Body of pancreas (tissue), 4 donors: ENCODE measurements around the gene RHBDF2. TPM values are rescaled to one million over a fixed set of nuclear protein-coding genes. Genes with fewer than 3 reads are reported as not detected.

Experiments used
- ATAC-seq: fragments of 150-250 bp; one replicate; pipeline ENCODE4 v1.9.1; 2016
- DNase-seq, 4 donors: peaks; one replicate each; pipeline ENCODE4 v3.0.0-alpha.2; 2019
- H3K27ac ChIP-seq, 4 donors: fragments of 200-600 bp; sonication (generic); 1 replicate in 3 of 4; 2 replicates in 1 of 4; pipeline versions ENCODE4 v1.5.1 to v1.6.1; 2016 to 2019; ENCODE audit warnings: mild to moderate bottlenecking in 1 of 4, mixed read lengths in 1 of 4, moderate library complexity in 1 of 4
- H3K27me3 ChIP-seq, 2 donors: fragments of 200-600 bp; sonication (generic); one replicate each; pipeline ENCODE4 v1.6.0; 2016; ENCODE audit warnings: mild to moderate bottlenecking in 1 of 2
- H3K36me3 ChIP-seq, 2 donors: fragments of 200-600 bp; sonication (generic); replicated peaks in 1 of 2; 2 replicates each; pipeline ENCODE4 v1.5.1; 2016; ENCODE audit warnings: low read depth in 2 of 2; ENCODE audit not compliant: insufficient read depth in 1 of 2
- H3K4me1 ChIP-seq: fragments of 200-600 bp; sonication (generic); one replicate; pipeline ENCODE4 v1.6.0; 2016
- H3K4me3 ChIP-seq, 2 donors: fragments of 200-600 bp; sonication (generic); 1 replicate in 1 of 2; 2 replicates in 1 of 2; pipeline ENCODE4 v1.5.1; 2016 to 2019
- H3K9me3 ChIP-seq, 3 donors: fragments of 200-600 bp; sonication (generic); 1 replicate in 2 of 3; 2 replicates in 1 of 3; pipeline ENCODE4 v1.5.1; 2016
- POLR2A ChIP-seq, 3 donors: fragments of 450-650 bp; IDR thresholded peaks; one replicate each; pipeline ENCODE4 v1.6.1; 2016; ENCODE audit warnings: antibody characterized with exemption in 3 of 3, mild to moderate bottlenecking in 2 of 3
- WGBS, 2 donors: methylation state at CpG; one replicate each; pipeline ENCODE4 v1.1.5; 2017; 5-methylcytosine and 5-hydroxymethylcytosine counted together
- intact Hi-C: fragments of 100-400 bp; cut with DNase I; formaldehyde crosslinking; loops from one replicate; pipeline ENCODE4 v1.15.1; 2023
- total RNA-seq, 2 donors: library from RNA; depleted of rRNA; stranded (reverse); fragments of >200 nt; gene quantifications; one replicate each; pipeline ENCODE4 v1.1.0, GENCODE V29; 2016
- TF ChIP-seq, protein P1 (sequence below), 7 experiments: fragments of 450-650 bp in 4 of 7; fragments of 200-600 bp in 3 of 7; sonication (generic) in 3 of 7; IDR thresholded peaks; one replicate each; pipeline ENCODE4 v1.5.1; 2016 to 2019; ENCODE audit warnings: antibody characterized with exemption in 7 of 7

RHBDF2 gene
- total RNA-seq, 2 donors from 2014 or later, result 23.1 to 48.1 TPM

DNA sequence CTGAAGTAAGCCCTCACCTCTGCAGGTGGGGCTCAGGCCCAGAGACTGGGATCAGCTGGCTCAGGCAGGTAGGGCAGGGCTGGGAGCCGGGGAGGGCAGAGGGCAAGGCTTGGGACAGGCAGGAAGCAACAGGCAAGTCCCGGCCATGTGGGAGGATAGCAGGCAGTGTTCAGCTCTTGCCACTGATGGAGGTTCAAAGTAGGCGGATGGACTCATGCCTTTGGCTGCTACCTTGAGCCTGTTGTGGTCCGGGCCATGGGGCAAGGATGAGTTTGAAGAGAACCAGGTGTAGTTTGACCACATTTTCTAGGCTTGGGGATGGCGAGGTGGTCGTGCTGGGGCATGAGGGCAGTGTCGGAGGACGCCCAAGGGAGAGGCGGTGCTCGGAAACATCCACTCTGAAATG is 41.3 kb upstream of the RHBDF2 start:
- ATAC-seq (no peak), DNase-seq (no peak)
- Histone ChIP-seq H3K27ac (no peak overlapping the region), H3K4me3 (no peak overlapping the region), H3K9me3 (no peaks in the 10 kb centered on the region), H3K27me3 (peaks cover 5 to 10% of the 10 kb centered on the region in 2 donors), H3K4me1 (peaks cover 63% of the 10 kb centered on the region), H3K36me3 (no peaks in the 10 kb centered on the region)
- WGBS, 2 donors, result 66 to 86% methylated on average over 7 to 10 of the region's 10 CpGs
- TF ChIP-seq, protein P1, sequence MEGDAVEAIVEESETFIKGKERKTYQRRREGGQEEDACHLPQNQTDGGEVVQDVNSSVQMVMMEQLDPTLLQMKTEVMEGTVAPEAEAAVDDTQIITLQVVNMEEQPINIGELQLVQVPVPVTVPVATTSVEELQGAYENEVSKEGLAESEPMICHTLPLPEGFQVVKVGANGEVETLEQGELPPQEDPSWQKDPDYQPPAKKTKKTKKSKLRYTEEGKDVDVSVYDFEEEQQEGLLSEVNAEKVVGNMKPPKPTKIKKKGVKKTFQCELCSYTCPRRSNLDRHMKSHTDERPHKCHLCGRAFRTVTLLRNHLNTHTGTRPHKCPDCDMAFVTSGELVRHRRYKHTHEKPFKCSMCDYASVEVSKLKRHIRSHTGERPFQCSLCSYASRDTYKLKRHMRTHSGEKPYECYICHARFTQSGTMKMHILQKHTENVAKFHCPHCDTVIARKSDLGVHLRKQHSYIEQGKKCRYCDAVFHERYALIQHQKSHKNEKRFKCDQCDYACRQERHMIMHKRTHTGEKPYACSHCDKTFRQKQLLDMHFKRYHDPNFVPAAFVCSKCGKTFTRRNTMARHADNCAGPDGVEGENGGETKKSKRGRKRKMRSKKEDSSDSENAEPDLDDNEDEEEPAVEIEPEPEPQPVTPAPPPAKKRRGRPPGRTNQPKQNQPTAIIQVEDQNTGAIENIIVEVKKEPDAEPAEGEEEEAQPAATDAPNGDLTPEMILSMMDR (IDR thresholded peaks at IDR 0.05), result no peak
- no peak for TF ChIP-seq POLR2A (IDR thresholded peaks at IDR 0.05)
- intact Hi-C loops, result no loop called here

DNA sequence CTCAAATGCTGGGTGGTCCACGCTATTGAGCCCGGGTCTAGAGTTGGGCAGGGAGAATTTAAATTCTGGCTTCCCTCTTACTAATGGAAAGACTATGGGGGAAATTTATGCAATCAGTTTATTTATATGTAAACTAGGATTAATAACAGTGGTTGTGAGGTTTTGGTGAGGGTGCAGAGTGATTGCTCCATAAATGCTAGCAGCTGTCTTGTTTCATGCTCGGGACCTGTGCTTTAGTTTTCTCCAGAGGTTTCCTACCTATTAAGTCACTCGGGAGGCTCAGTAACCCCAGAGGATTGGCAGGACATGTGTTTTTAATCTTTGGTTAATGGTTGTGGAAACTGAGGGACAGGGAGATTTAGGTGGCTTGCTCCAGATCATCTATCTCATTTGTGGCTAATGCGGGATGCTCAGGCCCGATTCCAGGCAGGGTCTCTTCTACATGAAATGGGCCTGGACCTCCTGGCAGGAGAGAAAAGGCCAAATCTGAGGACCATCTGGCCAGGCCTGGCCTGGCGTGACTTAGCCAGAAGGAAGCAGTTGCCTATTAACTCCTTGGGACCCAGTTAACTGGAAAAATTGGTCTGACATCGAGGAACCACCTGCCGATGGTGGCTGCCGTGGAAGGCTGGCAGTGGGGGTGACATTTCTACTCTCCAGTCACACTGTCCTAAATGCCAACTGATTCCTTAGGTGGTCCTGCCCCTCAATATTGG is 40.7 kb upstream of the RHBDF2 start:
- TF ChIP-seq, protein P1 (IDR thresholded peaks at IDR 0.05), result no peak
- TF ChIP-seq POLR2A (IDR thresholded peaks at IDR 0.05), result no peak
- peaks cover 5 to 10% of the 10 kb centered on the region in 2 donors for H3K27me3 ChIP-seq
- no peak for ATAC-seq
- DNase-seq, result no peak
- WGBS, 2 donors, result 87% methylated on average over 10 of the region's 10 CpGs
- no peak overlapping the region for H3K4me3 ChIP-seq
- H3K4me1 ChIP-seq, result peaks cover 60% of the 10 kb centered on the region
- H3K9me3 ChIP-seq, result no peaks in the 10 kb centered on the region
- intact Hi-C loops, result no loop called here
- no peaks in the 10 kb centered on the region for H3K36me3 ChIP-seq
- no peak overlapping the region for H3K27ac ChIP-seq

DNA sequence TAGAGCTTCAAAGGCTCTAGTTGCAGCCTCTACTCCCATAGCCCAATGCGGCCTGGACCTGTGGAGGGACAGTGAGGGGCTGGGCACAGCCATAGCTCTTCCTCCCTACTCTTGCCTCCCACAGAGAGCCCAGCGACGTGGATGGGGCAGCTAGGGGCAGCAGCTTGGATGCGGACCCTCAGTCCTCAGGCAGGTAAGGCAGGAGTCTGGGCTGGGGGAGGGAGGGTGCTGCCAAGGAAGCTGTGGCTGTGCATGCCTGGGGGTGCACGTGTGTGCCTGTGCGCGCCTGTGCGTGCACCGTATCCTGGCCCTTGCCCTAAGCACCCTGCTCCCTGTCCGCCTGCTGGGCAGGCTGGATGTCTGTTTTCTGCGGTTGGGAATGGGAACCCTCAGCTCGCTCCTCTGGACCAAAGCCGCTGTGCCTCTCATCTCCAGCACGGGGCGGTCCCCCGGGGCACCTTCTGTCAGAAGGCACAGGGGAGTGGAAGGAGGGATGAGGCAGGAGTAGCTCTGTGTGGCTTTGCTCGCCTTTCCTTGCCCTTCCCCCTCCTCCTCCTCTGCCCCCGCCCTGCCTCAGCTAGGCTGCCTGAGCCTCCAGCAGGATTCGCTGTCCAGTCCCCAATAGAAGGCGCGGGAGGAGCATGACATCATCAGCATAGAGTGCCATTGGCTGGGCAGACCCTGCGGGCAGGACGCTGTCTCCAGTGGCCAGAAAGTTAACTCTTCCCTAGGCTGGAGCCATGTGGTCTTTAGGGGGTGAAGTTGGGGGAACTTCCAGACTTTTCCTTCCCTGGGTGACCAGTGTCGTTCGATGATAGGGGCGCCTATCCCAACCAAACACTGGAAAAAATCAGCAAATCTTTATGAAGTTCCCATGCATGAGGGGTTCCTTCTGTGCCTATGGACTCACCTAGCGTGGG is 39.4 kb upstream of the RHBDF2 start:
- H3K9me3 ChIP-seq, result no peaks in the 10 kb centered on the region
- 11 to 14% methylated on average over 11 to 27 of the region's 27 CpGs for WGBS, 2 donors
- ATAC-seq (peak; percentile 96), DNase-seq (peak; percentile 88 to 94 (median 91))
- peak in 2 of 3 donors; percentile 33 to 46 for TF ChIP-seq POLR2A (IDR thresholded peaks at IDR 0.05)
- TF ChIP-seq, protein P1 (IDR thresholded peaks at IDR 0.05), result peak in 4 of 7 experiments; percentile 20 to 51 (median 30)
- H3K4me1 ChIP-seq, result peaks cover 49% of the 10 kb centered on the region
- intact Hi-C loops, result no loop called here
- no peaks in the 10 kb centered on the region for H3K36me3 ChIP-seq
- H3K27me3 ChIP-seq, result peaks cover 5 to 10% of the 10 kb centered on the region in 2 donors
- H3K4me3 ChIP-seq, result no peak overlapping the region
- H3K27ac ChIP-seq, result peak overlapping the region in 2 of 4 donors; percentile 13 to 61

DNA sequence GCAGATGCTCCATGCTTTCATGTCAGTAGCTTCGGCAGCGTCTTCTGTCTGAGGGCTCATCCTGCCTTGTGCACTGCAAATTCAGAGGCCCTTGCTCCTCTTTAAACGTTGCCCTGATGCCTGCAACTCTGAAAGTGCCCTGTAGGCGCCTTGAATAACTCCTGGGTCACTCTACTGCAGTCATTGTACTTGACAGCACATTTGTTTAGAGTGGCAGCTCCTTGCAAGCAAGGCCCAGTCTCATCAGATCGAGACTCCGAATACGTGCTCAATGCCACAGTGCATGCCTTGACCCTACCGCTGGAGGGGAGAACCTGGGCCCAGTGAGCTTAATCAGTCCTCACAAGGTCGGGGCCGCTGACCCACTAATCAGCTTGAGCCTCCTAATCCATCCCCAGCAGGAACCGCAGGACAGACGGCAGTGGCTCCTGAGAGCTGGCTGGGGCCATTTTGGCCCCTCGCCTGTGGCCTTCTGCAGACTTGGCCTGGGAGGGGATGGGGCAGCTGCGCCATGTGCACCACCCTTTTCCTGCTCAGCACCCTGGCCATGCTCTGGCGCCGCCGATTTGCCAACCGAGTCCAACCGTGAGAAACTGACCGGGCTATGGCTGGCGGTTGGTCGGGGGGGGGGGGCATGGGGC is 38.5 kb upstream of the RHBDF2 start, which contains the start of gene PRCD:
PRCD (plus strand) TSS at position 414 of the 641 bp plus-strand sequence; CDS start at position 512, 98 bp downstream.
- Histone ChIP-seq H3K27ac (peak within 1 kb of the TSS in 2 of 4 donors; percentile 13 to 61), H3K36me3 (no peaks in the 10 kb centered on the region), H3K4me3 (no peak within 1 kb of the TSS), H3K9me3 (no peaks in the 10 kb centered on the region), H3K4me1 (peaks cover 40% of the 10 kb centered on the region), H3K27me3 (peaks cover 5 to 10% of the 10 kb centered on the region in 2 donors)
- no peak for TF ChIP-seq POLR2A (IDR thresholded peaks at IDR 0.05)
- TF ChIP-seq, protein P1 (IDR thresholded peaks at IDR 0.05), result no peak
- ATAC-seq (no peak), DNase-seq (no peak)
- WGBS, 2 donors, result 84 to 86% methylated on average over 11 to 19 of the region's 22 CpGs
- intact Hi-C loops, result no loop called here
